GM12878 (cell line): ENCODE measurements around the gene VN1R5. TPM values are rescaled to one million over a fixed set of nuclear protein-coding genes. Genes with fewer than 3 reads are reported as not detected.

Experiments
- ATAC-seq: fragments of 200-7000 bp; cut with Tn5 transposase; 3 replicates; pipeline ENCODE4 v1.9.1; 2020; ENCODE audit warnings: mild to moderate bottlenecking, moderate library complexity
- BruUV-seq: library from RNA; stranded (reverse); fragments of 400-500 nt; replicated peaks from 2 replicates; lab custom pipeline; 2021; lab: Mats Ljungman, UMichigan
- CTCF ChIA-PET: fragments of 300-600 bp; sonication (Branson Sonifier 250); formaldehyde crosslinking; extraction: SDS; loops from one replicate; lab custom pipeline; 2021; ENCODE audit warnings: inconsistent platforms; lab: Yijun Ruan, JAX
- POLR2A ChIA-PET: fragments of 350-600 bp; formaldehyde crosslinking; extraction: SDS; loops from one replicate; lab custom pipeline; 2021; ENCODE audit warnings: inconsistent platforms; lab: Charles Lee
- RAD21 ChIA-PET: fragments of 300-600 bp; sonication (Branson Sonifier 250); formaldehyde crosslinking; loops from one replicate; lab custom pipeline; 2023; ENCODE audit warnings: antibody characterized with exemption; ENCODE audit not compliant: unreplicated experiment; lab: Charles Lee
- SMC1A ChIA-PET: fragments of 300-600 bp; sonication (Branson Sonifier 250); formaldehyde crosslinking; loops from one replicate; lab custom pipeline; 2023; ENCODE audit not compliant: unreplicated experiment, uncharacterized antibody; lab: Charles Lee
- DNase-seq: peaks from one replicate; pipeline ENCODE4 v3.0.0-alpha.2; 2011; ENCODE audit warnings: low read depth, low spot score
- FAIRE-seq: peaks from 3 replicates; lab custom pipeline; 2011; peaks lifted over from hg19 to GRCh38; lab: Jason Lieb, UNC
- H2AFZ ChIP-seq: 2 replicates; pipeline ENCODE4 v1.6.0; 2011; ENCODE audit warnings: low read depth, low read length, control low read depth; ENCODE audit not compliant: control insufficient read depth
- H3K27ac ChIP-seq: 2 replicates; pipeline ENCODE4 v1.5.1; 2011; ENCODE audit warnings: control low read depth; ENCODE audit not compliant: control insufficient read depth, insufficient read depth
- H3K27me3 ChIP-seq, 2 experiments: replicated peaks in 1 of 2; 2 replicates each; pipeline versions ENCODE4 v1.6.0 to v1.6.1; 2011; ENCODE audit warnings: low read length in 1 of 2; ENCODE audit not compliant: control insufficient read depth in 2 of 2, insufficient read depth in 2 of 2
- H3K36me3 ChIP-seq, 2 experiments: 2 replicates each; pipeline ENCODE4 v1.5.1; 2011; ENCODE audit warnings: low read length in 1 of 2; ENCODE audit not compliant: control insufficient read depth in 2 of 2, insufficient read depth in 2 of 2
- H3K4me1 ChIP-seq: 2 replicates; pipeline ENCODE4 v1.6.1; 2011; ENCODE audit warnings: mild to moderate bottlenecking, low read length, moderate library complexity, mixed read lengths; ENCODE audit not compliant: control insufficient read depth, insufficient read depth
- H3K4me2 ChIP-seq: 2 replicates; pipeline ENCODE4 v1.6.0; 2011; ENCODE audit warnings: control low read depth; ENCODE audit not compliant: control insufficient read depth, insufficient read depth
- H3K4me3 ChIP-seq: fragments of 200-600 bp; sonication (generic); 2 replicates; pipeline ENCODE4 v1.5.1; 2016
- H3K79me2 ChIP-seq: 2 replicates; pipeline ENCODE4 v1.6.0; 2011; ENCODE audit warnings: low read length; ENCODE audit not compliant: control insufficient read depth, insufficient read depth
- H3K9ac ChIP-seq: 2 replicates; pipeline ENCODE4 v1.8.0; 2011; ENCODE audit warnings: low read length, control low read depth, mixed read lengths; ENCODE audit not compliant: control insufficient read depth, insufficient read depth
- H3K9me3 ChIP-seq: replicated peaks from 3 replicates; pipeline ENCODE4 v1.5.1; 2011; ENCODE audit warnings: mild to moderate bottlenecking, low read length; ENCODE audit not compliant: control insufficient read depth, insufficient read depth
- H4K20me1 ChIP-seq: 2 replicates; pipeline ENCODE4 v1.6.0; 2011; ENCODE audit not compliant: control insufficient read depth, insufficient read depth
- BACH1 ChIP-seq: fragments of 450-650 bp; IDR thresholded peaks from 2 replicates; pipeline ENCODE4 v1.6.1; 2017; ENCODE audit warnings: mild to moderate bottlenecking, borderline replicate concordance
- BMI1 ChIP-seq: fragments of 450-650 bp; IDR thresholded peaks from 2 replicates; pipeline ENCODE4 v1.6.1; 2016; ENCODE audit warnings: mild to moderate bottlenecking, moderate library complexity, borderline replicate concordance
- CBX5 ChIP-seq: sonication (generic); IDR thresholded peaks from 2 replicates; pipeline ENCODE4 v1.6.1; 2016; ENCODE audit warnings: low read depth, moderate library complexity, mild to moderate bottlenecking, inconsistent platforms
- CREM ChIP-seq: IDR thresholded peaks from 2 replicates; pipeline ENCODE4 v1.6.1; 2014; ENCODE audit warnings: antibody characterized with exemption, low read depth
- IRF4 ChIP-seq: IDR thresholded peaks from 2 replicates; pipeline ENCODE4 v1.6.1; 2011; ENCODE audit warnings: low read depth, low read length
- JUNB ChIP-seq: IDR thresholded peaks from 2 replicates; pipeline ENCODE4 v1.6.1; 2016; ENCODE audit warnings: antibody characterized with exemption, mild to moderate bottlenecking
- NFXL1 ChIP-seq: fragments of 450-650 bp; IDR thresholded peaks from 2 replicates; pipeline ENCODE4 v1.6.1; 2017; ENCODE audit warnings: antibody characterized with exemption, mild to moderate bottlenecking, borderline replicate concordance
- NR2C1 ChIP-seq: fragments of 450-650 bp; IDR thresholded peaks from 2 replicates; pipeline ENCODE4 v1.6.1; 2017; ENCODE audit warnings: antibody characterized with exemption, mild to moderate bottlenecking, moderate library complexity
- NRF1 ChIP-seq: conservative IDR thresholded peaks from 2 replicates; pipeline ENCODE4 v1.6.1; 2011; ENCODE audit warnings: mild to moderate bottlenecking, low read depth, low read length, improper control_type of control experiment
- RFX5 ChIP-seq: IDR thresholded peaks from 2 replicates; pipeline ENCODE4 v1.6.1; 2011; ENCODE audit warnings: low read depth, low read length, improper control_type of control experiment
- SMARCA5 ChIP-seq: fragments of 450-650 bp; IDR thresholded peaks from 2 replicates; pipeline ENCODE4 v1.6.1; 2017; ENCODE audit warnings: mild to moderate bottlenecking
- STAT1 ChIP-seq: fragments of 450-650 bp; conservative IDR thresholded peaks from 2 replicates; pipeline ENCODE4 v1.6.1; 2014; ENCODE audit warnings: antibody characterized with exemption, mild to moderate bottlenecking
- TCF7 ChIP-seq: IDR thresholded peaks from 2 replicates; pipeline ENCODE4 v1.6.1; 2014; ENCODE audit warnings: antibody characterized with exemption, borderline replicate concordance
- WGBS: methylation state at CpG from one replicate; pipeline ENCODE4 v1.1.6; 2016; ENCODE audit warnings: low lambda C conversion rate; ENCODE audit not compliant: insufficient replicate concordance, insufficient coverage; ENCODE audit errors: missing lambda C conversion rate; 5-methylcytosine and 5-hydroxymethylcytosine counted together
- in situ Hi-C: fragments of 300-500 bp; cut with MboI; formaldehyde crosslinking; loops from 9 replicates; pipeline ENCODE4 v1.14.3; 2018; ENCODE audit warnings: mixed read lengths
- intact Hi-C: fragments of 100-400 bp; cut with micrococcal nuclease; formaldehyde crosslinking; loops from one replicate; pipeline ENCODE4 v1.14.2; 2022; ENCODE audit not compliant: unreplicated experiment
- polyA plus RNA-seq, 11 experiments: library from polyadenylated mRNA; depleted of rRNA in 4 of 11; unstranded in 6 of 11; stranded (reverse) in 5 of 11; fragments of >200 nt; fragmentation: Nextera tagmentation in 4 of 11; fragmentation: Illumina TruSeq in 1 of 11; extraction: Ambion mirVana in 4 of 11; extraction: Trizol in 1 of 11; gene quantifications; 1 replicate in 1 of 11; 2 replicates in 10 of 11; pipeline versions ENCODE4 v1.2.1 to v1.2.3, GENCODE V29; 2011 to 2016; ENCODE audit warnings: inconsistent platforms in 2 of 11, missing spikeins in 2 of 11, low read depth in 1 of 11
- total RNA-seq, 4 experiments: library from RNA; depleted of rRNA in 3 of 4; stranded (reverse); fragments of >200 nt in 3 of 4; fragmentation: Illumina TruSeq in 1 of 4; extraction: Trizol in 1 of 4; gene quantifications; 2 replicates each; pipeline versions ENCODE4 v1.2.1 to v1.2.3, GENCODE V29; 2013 to 2021
- TF ChIP-seq, protein P1 (sequence below): fragments of 450-650 bp; IDR thresholded peaks from 2 replicates; pipeline ENCODE4 v1.6.1; 2017; ENCODE audit warnings: mild to moderate bottlenecking, moderate library complexity
- TF ChIP-seq, protein P2 (sequence below): IDR thresholded peaks from 2 replicates; pipeline ENCODE4 v1.6.1; 2012; ENCODE audit warnings: low read depth, low read length, improper control_type of control experiment
- TF ChIP-seq, protein P3 (sequence below): fragments of 450-650 bp; IDR thresholded peaks from 2 replicates; pipeline ENCODE4 v1.6.1; 2016; ENCODE audit warnings: mild to moderate bottlenecking

VN1R5 gene
- total and polyA plus RNA-seq, 10 of the 15 experiments (the other 5 are each of a cell fraction or from before 2014, with no cell fraction given): not detected

DNA sequence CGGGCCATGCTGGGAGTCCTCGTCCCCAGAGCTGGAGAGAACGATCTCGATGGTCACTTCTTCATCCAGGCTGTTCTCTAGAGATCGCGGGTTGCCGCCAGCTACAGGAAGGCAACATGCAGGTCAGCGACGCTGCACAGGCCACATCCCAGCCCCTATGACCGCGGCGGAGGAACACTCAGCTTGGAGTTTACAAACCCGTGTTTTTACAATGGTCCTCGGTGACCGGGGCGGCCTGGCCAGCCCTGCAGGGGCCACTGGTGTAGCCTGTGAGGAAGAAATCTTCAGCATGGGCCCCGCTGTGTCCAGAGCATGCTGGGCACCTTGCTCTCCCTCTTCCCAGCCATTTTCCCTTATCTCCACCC, 45.3 kb downstream of the VN1R5 start (continued):
- TF ChIP-seq, protein P1, sequence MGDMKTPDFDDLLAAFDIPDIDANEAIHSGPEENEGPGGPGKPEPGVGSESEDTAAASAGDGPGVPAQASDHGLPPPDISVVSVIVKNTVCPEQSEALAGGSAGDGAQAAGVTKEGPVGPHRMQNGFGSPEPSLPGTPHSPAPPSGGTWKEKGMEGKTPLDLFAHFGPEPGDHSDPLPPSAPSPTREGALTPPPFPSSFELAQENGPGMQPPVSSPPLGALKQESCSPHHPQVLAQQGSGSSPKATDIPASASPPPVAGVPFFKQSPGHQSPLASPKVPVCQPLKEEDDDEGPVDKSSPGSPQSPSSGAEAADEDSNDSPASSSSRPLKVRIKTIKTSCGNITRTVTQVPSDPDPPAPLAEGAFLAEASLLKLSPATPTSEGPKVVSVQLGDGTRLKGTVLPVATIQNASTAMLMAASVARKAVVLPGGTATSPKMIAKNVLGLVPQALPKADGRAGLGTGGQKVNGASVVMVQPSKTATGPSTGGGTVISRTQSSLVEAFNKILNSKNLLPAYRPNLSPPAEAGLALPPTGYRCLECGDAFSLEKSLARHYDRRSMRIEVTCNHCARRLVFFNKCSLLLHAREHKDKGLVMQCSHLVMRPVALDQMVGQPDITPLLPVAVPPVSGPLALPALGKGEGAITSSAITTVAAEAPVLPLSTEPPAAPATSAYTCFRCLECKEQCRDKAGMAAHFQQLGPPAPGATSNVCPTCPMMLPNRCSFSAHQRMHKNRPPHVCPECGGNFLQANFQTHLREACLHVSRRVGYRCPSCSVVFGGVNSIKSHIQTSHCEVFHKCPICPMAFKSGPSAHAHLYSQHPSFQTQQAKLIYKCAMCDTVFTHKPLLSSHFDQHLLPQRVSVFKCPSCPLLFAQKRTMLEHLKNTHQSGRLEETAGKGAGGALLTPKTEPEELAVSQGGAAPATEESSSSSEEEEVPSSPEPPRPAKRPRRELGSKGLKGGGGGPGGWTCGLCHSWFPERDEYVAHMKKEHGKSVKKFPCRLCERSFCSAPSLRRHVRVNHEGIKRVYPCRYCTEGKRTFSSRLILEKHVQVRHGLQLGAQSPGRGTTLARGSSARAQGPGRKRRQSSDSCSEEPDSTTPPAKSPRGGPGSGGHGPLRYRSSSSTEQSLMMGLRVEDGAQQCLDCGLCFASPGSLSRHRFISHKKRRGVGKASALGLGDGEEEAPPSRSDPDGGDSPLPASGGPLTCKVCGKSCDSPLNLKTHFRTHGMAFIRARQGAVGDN: no peak
- TF ChIP-seq, protein P2, sequence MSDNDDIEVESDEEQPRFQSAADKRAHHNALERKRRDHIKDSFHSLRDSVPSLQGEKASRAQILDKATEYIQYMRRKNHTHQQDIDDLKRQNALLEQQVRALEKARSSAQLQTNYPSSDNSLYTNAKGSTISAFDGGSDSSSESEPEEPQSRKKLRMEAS: no peak

DNA sequence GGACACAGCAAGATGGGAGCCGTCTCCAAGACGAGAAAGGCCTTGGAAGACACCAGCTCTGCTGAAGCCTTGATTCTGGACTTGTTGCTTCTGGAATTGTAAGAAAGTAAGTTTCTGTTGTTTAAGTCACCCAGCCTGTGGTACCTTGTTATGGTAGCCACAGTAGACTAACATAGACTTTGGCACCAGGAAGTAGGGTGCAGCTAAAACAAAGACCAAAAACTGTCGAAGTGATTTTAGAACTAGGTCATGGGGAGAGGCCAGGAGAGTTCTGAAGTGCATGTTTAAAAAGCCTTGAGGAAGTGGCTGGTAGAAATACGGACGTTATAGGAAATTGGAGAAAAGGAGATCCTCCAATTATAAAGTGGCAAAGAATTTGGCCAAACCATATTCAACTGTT, 47.3 kb downstream of the VN1R5 start:
- Histone ChIP-seq H3K27me3 (no peaks in the 10 kb centered on the region), H3K27ac (no peak overlapping the region), H2AFZ (no peak overlapping the region), H3K36me3 (peaks cover 7 to 14% of the 10 kb centered on the region in 2 experiments), H3K79me2 (no peaks in the 10 kb centered on the region), H4K20me1 (no peaks in the 10 kb centered on the region), H3K4me3 (no peak overlapping the region), H3K9ac (no peak overlapping the region), H3K4me2 (no peak overlapping the region), H3K9me3 (no peaks in the 10 kb centered on the region), H3K4me1 (no peaks in the 10 kb centered on the region)
- SMC1A ChIA-PET: no interaction called here
- intact Hi-C loops (no loop called here), in situ Hi-C loops (no loop called here)
- POLR2A ChIA-PET: no interaction called here
- RAD21 ChIA-PET: no interaction called here
- CTCF ChIA-PET: interaction anchor here (1.3 kb wide), 1 partner anchor 396 kb away, joined by 3 read pairs; no protein-coding TSS in a partner anchor
- ATAC-seq: no peak
- no peak for FAIRE-seq
- BruUV-seq: no TSS peak
- no peak for DNase-seq
- TF ChIP-seq BACH1 (no peak), SMARCA5 (no peak), RFX5 (no peak), IRF4 (no peak), TCF7 (no peak), STAT1 (no peak), CBX5 (no peak), NR2C1 (no peak), NFXL1 (no peak), JUNB (no peak), NRF1 (no peak), BMI1 (no peak), CREM (no peak)
- TF ChIP-seq, protein P3, sequence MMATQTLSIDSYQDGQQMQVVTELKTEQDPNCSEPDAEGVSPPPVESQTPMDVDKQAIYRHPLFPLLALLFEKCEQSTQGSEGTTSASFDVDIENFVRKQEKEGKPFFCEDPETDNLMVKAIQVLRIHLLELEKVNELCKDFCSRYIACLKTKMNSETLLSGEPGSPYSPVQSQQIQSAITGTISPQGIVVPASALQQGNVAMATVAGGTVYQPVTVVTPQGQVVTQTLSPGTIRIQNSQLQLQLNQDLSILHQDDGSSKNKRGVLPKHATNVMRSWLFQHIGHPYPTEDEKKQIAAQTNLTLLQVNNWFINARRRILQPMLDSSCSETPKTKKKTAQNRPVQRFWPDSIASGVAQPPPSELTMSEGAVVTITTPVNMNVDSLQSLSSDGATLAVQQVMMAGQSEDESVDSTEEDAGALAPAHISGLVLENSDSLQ: no peak
- WGBS: 60% methylated on average over 5 of the region's 5 CpGs
